ENCODE results near the gene CYP2B6.
"Not testable (repeated sequence)": the region's sequence is repeated elsewhere in the genome, so short reads cannot be mapped to it uniquely, and the experiment has no call there.

The CYP2B6 gene

GRCh38 chr19:40990972-40991381, at the start of gene CYP2B6:
CYP2B6 (plus strand) TSS chr19:40991282; CDS start chr19:40991306, 24 bp downstream.
- Histone ChIP-seq H3K36me3 (ENCODE audit: insufficient read depth, low read depth, low read length) (no peaks in the 10 kb centered on the region), H3K27ac (ENCODE audit: low read length) (no peak within 1 kb of the TSS), H3K9me3 (ENCODE audit: insufficient read depth, low read depth, low read length) (no peaks in the 10 kb centered on the region), H3K9ac (ENCODE audit: low read depth, low read length) (no peak within 1 kb of the TSS), H3K27me3 (ENCODE audit: insufficient read depth, low read length) (no peaks in the 10 kb centered on the region), H3K4me1 (ENCODE audit: insufficient read depth, low read length) (no peaks in the 10 kb centered on the region), H3K4me3 (ENCODE audit: low read length) (no peak within 1 kb of the TSS)

GRCh38 chr19:40941481-40942219, 49.4 kb upstream of the CYP2B6 start:
- Histone ChIP-seq H3K9ac (ENCODE audit: low read depth, low read length) (no peak overlapping the region), H3K36me3 (ENCODE audit: insufficient read depth, low read depth, low read length) (no peaks in the 10 kb centered on the region), H3K4me1 (ENCODE audit: insufficient read depth, low read length) (no peaks in the 10 kb centered on the region), H3K9me3 (ENCODE audit: insufficient read depth, low read depth, low read length) (no peaks in the 10 kb centered on the region), H3K27ac (ENCODE audit: low read length) (no peak overlapping the region), H3K4me3 (ENCODE audit: low read length) (no peak overlapping the region), H3K27me3 (ENCODE audit: insufficient read depth, low read length) (no peaks in the 10 kb centered on the region)

- Histone ChIP-seq H3K4me3 (ENCODE audit: low read length) (no peak overlapping the region), H3K36me3 (ENCODE audit: insufficient read depth, low read depth, low read length) (no peaks in the 10 kb centered on the region), H3K27ac (ENCODE audit: low read length) (no peak overlapping the region), H3K9ac (ENCODE audit: low read depth, low read length) (no peak overlapping the region), H3K9me3 (ENCODE audit: insufficient read depth, low read depth, low read length) (no peaks in the 10 kb centered on the region), H3K4me1 (ENCODE audit: insufficient read depth, low read length) (no peaks in the 10 kb centered on the region), H3K27me3 (ENCODE audit: insufficient read depth, low read length) (no peaks in the 10 kb centered on the region)
Observed at GRCh38 chr19:40945645-40946044, 45.4 kb upstream of the CYP2B6 start.

DNA sequence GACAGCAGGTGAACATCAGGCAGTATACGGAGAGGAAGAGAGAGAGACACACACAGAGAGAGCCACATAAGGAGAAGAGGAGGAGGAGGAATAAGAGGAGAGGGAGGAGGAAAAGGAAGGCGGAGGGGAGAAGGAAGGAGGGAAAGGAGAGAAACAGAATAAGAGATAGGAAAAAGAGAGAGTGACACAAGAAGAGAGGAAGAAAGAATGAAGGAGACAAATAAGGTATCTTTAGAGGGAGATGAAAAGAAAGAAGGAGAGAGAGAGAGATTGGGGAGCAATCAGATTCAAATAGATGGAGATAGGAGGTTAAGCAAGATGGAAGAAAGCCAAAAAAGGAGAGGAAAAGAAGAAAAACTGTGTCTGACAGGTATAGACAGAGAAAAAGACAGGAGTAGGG, 44.0 kb upstream of the CYP2B6 start:
- no peaks in the 10 kb centered on the region for H3K36me3 ChIP-seq (ENCODE audit: insufficient read depth, low read depth, low read length)
- H3K9me3 ChIP-seq (ENCODE audit: insufficient read depth, low read depth, low read length) = no peaks in the 10 kb centered on the region
- no peak overlapping the region for H3K9ac ChIP-seq (ENCODE audit: low read depth, low read length)
- H3K27ac ChIP-seq (ENCODE audit: low read length) = no peak overlapping the region
- H3K4me1 ChIP-seq (ENCODE audit: insufficient read depth, low read length) = no peaks in the 10 kb centered on the region
- H3K4me3 ChIP-seq (ENCODE audit: low read length) = no peak overlapping the region
- no peaks in the 10 kb centered on the region for H3K27me3 ChIP-seq (ENCODE audit: insufficient read depth, low read length)

DNA sequence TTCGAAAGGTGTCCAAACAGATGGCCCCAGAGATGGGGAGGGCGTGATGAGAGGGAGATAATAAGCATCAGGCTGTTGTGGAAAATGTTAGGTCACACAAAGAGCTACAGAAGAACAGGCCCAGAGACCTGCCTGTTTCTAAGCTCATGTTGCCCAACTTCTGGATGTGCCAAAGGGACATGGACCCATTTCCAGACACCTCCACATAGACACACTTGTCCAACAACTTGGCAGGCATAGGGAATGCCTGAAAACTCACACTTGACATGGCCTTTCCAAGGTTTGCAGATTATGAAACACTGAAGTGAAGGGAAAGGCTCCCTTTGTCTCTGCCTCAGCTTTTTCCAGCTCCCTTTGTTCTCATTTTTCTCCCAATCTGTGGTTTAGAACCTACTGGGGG, 43.5 kb upstream of the CYP2B6 start:
- H3K9ac ChIP-seq (ENCODE audit: low read depth, low read length) = no peak overlapping the region
- no peaks in the 10 kb centered on the region for H3K36me3 ChIP-seq (ENCODE audit: insufficient read depth, low read depth, low read length)
- H3K27me3 ChIP-seq (ENCODE audit: insufficient read depth, low read length) = no peaks in the 10 kb centered on the region
- H3K27ac ChIP-seq (ENCODE audit: low read length) = no peak overlapping the region
- no peak overlapping the region for H3K4me3 ChIP-seq (ENCODE audit: low read length)
- H3K4me1 ChIP-seq (ENCODE audit: insufficient read depth, low read length) = no peaks in the 10 kb centered on the region
- no peaks in the 10 kb centered on the region for H3K9me3 ChIP-seq (ENCODE audit: insufficient read depth, low read depth, low read length)

- H3K27ac ChIP-seq (ENCODE audit: low read length) = no peak overlapping the region
- no peaks in the 10 kb centered on the region for H3K36me3 ChIP-seq (ENCODE audit: insufficient read depth, low read depth, low read length)
- H3K4me3 ChIP-seq (ENCODE audit: low read length) = no peak overlapping the region
- H3K4me1 ChIP-seq (ENCODE audit: insufficient read depth, low read length) = no peaks in the 10 kb centered on the region
- no peak overlapping the region for H3K9ac ChIP-seq (ENCODE audit: low read depth, low read length)
- H3K27me3 ChIP-seq (ENCODE audit: insufficient read depth, low read length) = no peaks in the 10 kb centered on the region
- peaks cover 11% of the 10 kb centered on the region for H3K9me3 ChIP-seq (ENCODE audit: insufficient read depth, low read depth, low read length)
Observed at GRCh38 chr19:40948580-40949299, 42.3 kb upstream of the CYP2B6 start.

GRCh38 chr19:40954573-40954972, 36.5 kb upstream of the CYP2B6 start:
- Histone ChIP-seq H3K9me3 (ENCODE audit: insufficient read depth, low read depth, low read length) (peaks cover 38% of the 10 kb centered on the region), H3K4me3 (ENCODE audit: low read length) (no peak overlapping the region), H3K9ac (ENCODE audit: low read depth, low read length) (no peak overlapping the region), H3K36me3 (ENCODE audit: insufficient read depth, low read depth, low read length) (no peaks in the 10 kb centered on the region), H3K4me1 (ENCODE audit: insufficient read depth, low read length) (no peaks in the 10 kb centered on the region), H3K27ac (ENCODE audit: low read length) (no peak overlapping the region), H3K27me3 (ENCODE audit: insufficient read depth, low read length) (peaks cover 10% of the 10 kb centered on the region)

- Histone ChIP-seq H3K4me3 (ENCODE audit: low read length) (no peak overlapping the region), H3K9me3 (ENCODE audit: insufficient read depth, low read depth, low read length) (peaks cover 21% of the 10 kb centered on the region), H3K36me3 (ENCODE audit: insufficient read depth, low read depth, low read length) (no peaks in the 10 kb centered on the region), H3K4me1 (ENCODE audit: insufficient read depth, low read length) (no peaks in the 10 kb centered on the region), H3K9ac (ENCODE audit: low read depth, low read length) (no peak overlapping the region), H3K27me3 (ENCODE audit: insufficient read depth, low read length) (peaks cover 20% of the 10 kb centered on the region), H3K27ac (ENCODE audit: low read length) (no peak overlapping the region)
Observed at GRCh38 chr19:40959338-40959737, 31.7 kb upstream of the CYP2B6 start.

DNA sequence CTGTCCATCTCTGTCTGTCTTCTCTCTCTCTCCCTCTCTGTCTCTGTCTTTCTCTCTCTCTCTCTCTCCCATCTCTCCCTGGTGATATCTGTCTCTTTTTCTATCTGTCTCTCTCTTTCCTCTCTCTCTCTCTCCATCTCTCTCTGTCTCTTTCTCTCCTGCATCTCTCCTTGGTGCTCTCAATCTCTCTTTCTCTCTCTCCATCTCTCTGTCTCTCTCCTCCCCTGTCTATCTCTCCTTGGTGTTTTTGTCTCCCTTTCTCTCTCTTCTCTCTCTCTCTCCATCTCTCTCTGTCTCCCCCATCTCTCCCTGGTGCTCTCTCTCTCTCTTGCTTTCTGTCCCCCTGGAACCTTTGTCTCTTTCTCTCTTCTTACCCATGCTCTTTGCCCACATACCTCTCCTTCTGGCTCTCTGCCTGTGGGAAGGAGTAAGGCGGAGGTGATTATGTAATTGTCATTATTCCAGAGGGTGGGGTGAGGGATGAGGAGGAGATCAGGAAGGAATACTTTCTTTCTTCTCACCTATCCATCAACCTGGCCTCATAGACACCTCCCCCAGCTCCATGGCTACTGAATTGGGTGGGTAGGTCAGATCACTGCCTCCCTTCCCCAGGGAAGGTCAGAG, 30.9 kb upstream of the CYP2B6 start:
- Histone ChIP-seq H3K9me3 (ENCODE audit: insufficient read depth, low read depth, low read length) (peaks cover 13% of the 10 kb centered on the region), H3K4me1 (ENCODE audit: insufficient read depth, low read length) (no peaks in the 10 kb centered on the region), H3K27me3 (ENCODE audit: insufficient read depth, low read length) (peaks cover 20% of the 10 kb centered on the region), H3K4me3 (ENCODE audit: low read length) (no peak overlapping the region), H3K27ac (ENCODE audit: low read length) (no peak overlapping the region), H3K9ac (ENCODE audit: low read depth, low read length) (no peak overlapping the region), H3K36me3 (ENCODE audit: insufficient read depth, low read depth, low read length) (no peaks in the 10 kb centered on the region)

DNA sequence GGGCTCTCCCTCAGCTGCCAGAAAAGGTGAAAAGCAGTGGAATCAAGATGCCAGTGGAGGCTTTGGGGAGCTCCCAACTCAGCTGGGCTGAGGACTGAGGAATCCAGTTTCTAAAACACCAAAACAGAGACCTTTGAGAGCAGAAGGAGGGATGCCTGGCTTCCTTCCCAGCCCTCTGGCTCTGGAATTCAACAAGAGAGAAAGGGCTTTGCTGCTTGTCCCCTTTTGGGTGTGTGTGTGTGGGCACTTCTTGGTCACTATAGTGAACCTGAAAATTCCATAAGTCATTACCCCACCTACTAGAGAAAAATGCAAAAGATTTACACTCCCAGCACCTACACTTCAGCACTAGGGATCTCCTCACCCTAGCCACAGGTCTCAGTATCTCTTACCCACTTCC, 30.3 kb upstream of the CYP2B6 start:
- Histone ChIP-seq H3K36me3 (ENCODE audit: insufficient read depth, low read depth, low read length) (no peaks in the 10 kb centered on the region), H3K4me3 (ENCODE audit: low read length) (no peak overlapping the region), H3K9ac (ENCODE audit: low read depth, low read length) (no peak overlapping the region), H3K9me3 (ENCODE audit: insufficient read depth, low read depth, low read length) (peaks cover 7% of the 10 kb centered on the region), H3K27me3 (ENCODE audit: insufficient read depth, low read length) (peaks cover 20% of the 10 kb centered on the region), H3K4me1 (ENCODE audit: insufficient read depth, low read length) (no peaks in the 10 kb centered on the region), H3K27ac (ENCODE audit: low read length) (no peak overlapping the region)

DNA sequence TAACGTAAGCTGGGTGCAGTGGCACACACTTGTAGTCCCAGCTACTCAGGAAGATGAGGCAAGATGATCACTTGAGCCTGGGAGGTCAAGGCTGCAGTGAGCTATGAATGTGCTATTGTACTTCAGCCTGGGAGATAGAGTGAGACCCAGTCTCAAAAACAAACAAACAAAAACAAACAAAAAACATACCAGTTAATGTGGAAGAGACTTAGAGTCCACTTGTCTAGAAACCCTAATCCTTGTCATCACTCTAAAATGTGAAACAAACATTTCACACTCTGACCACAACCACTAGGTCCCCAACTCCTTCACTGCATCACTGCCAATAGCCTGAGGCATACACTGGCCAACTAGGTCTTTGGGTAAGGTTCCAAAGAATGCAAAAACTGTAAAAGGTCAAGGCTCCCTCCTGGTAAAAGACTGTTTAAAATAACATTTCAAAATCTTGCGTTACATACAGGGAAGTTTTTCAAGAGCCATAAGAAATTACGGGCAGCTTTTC, 28.6 kb upstream of the CYP2B6 start:
- Histone ChIP-seq H3K9ac (ENCODE audit: low read depth, low read length) (no peak overlapping the region), H3K27me3 (ENCODE audit: insufficient read depth, low read length) (peaks cover 20% of the 10 kb centered on the region), H3K27ac (ENCODE audit: low read length) (no peak overlapping the region)

DNA sequence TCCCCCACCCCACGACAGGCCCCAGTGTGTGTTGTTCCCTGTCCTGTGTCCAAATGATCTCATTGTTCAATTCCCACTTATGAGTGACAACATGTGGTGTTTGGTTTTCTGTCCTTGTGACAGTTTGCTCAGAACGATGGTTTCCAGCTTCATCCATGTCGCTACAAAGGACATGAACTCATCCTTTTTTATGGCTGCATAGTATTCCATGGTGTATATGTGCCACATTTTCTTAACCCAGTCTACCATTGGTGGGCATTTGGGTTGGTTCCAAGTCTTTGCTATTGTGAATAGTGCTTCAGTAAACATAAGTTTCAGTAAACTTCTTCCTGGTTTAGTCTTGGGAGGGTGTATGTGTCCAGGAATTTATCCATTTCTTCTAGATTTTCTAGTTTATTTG, 26.7 kb upstream of the CYP2B6 start:
- H3K36me3 ChIP-seq (ENCODE audit: insufficient read depth, low read depth, low read length); H3K27ac ChIP-seq (ENCODE audit: low read length); H3K9ac ChIP-seq (ENCODE audit: low read depth, low read length); H3K9me3 ChIP-seq (ENCODE audit: insufficient read depth, low read depth, low read length); H3K4me3 ChIP-seq (ENCODE audit: low read length); H3K4me1 ChIP-seq (ENCODE audit: insufficient read depth, low read length): not testable (repeated sequence)
- H3K27me3 ChIP-seq (ENCODE audit: insufficient read depth, low read length) = peaks cover 12% of the 10 kb centered on the region

More for the DNA sequence above, 28.6 kb upstream of the CYP2B6 start:
- Histone ChIP-seq H3K4me3 (ENCODE audit: low read length) (no peak overlapping the region), H3K4me1 (ENCODE audit: insufficient read depth, low read length) (no peaks in the 10 kb centered on the region), H3K36me3 (ENCODE audit: insufficient read depth, low read depth, low read length) (no peaks in the 10 kb centered on the region), H3K9me3 (ENCODE audit: insufficient read depth, low read depth, low read length) (no peaks in the 10 kb centered on the region)
